ENCODE data around the gene ALDH8A1. TPM values are rescaled to one million over a fixed set of nuclear protein-coding genes. Genes with fewer than 3 reads are reported as not detected.

ALDH8A1 gene
- total and polyA plus RNA-seq, 7 experiments from 2014 or later, result 0.20 to 4.3 (median 2.3) TPM; not detected in 1

- POLR2A ChIA-PET, result no interaction called here
- no peak overlapping the region for H3K27ac Mint-ChIP-seq
These were observed 24.5 kb upstream of the ALDH8A1 start for GRCh38 chr6:134974370-134974769.

GRCh38 chr6:134967711-134968110 is 17.8 kb upstream of the ALDH8A1 start:
- H3K27me3 Mint-ChIP-seq, result no peaks in the 10 kb centered on the region
- POLR2A ChIA-PET, result interaction anchor here (0.6 kb wide), 1 partner anchor 201 kb away, joined by 3 read pairs; no protein-coding TSS in a partner anchor
- H3K36me3 ChIP-seq (ENCODE audit: control insufficient read depth in 2 of 3, insufficient read depth in 3 of 3, low read length in 3 of 3), result peaks cover 0 to 34% (median 6%) of the 10 kb centered on the region in 3 experiments
- peaks cover 0 to 8% (median 0%) of the 10 kb centered on the region in 7 donors for H3K4me1 Mint-ChIP-seq
- CTCF ChIA-PET, result no interaction called here
- DNase-seq (no peak), ATAC-seq (no peak)
- H3K27ac Mint-ChIP-seq, result peak overlapping the region in 1 of 9 donors; percentile 41
- intact Hi-C loops (cut with micrococcal nuclease), result no loop called here
- H3K4me1 ChIP-seq (ENCODE audit: control insufficient read depth in 2 of 2, insufficient read depth in 2 of 2, low read length in 2 of 2), result no peaks in the 10 kb centered on the region
- no peak overlapping the region for H3K4me3 Mint-ChIP-seq
- no peak overlapping the region for H3K4me3 ChIP-seq (ENCODE audit: low read length)
- H3K9me3 Mint-ChIP-seq, result peaks cover 0 to 2% (median 0%) of the 10 kb centered on the region in 11 donors
- peaks cover 8 to 60% (median 42%) of the 10 kb centered on the region in 5 donors for H3K36me3 Mint-ChIP-seq
- no peak overlapping the region for H3K27ac ChIP-seq (ENCODE audit: low read depth, low read length)
- H3K9me3 ChIP-seq (ENCODE audit: control insufficient read depth in 2 of 3, low read length in 3 of 3), result no peaks in the 10 kb centered on the region
- H3K27me3 ChIP-seq (ENCODE audit: control insufficient read depth in 2 of 2, insufficient read depth in 2 of 2, low read length in 2 of 2), result no peaks in the 10 kb centered on the region

More at GRCh38 chr6:134974370-134974769, 24.5 kb upstream of the ALDH8A1 start:
- Histone ChIP-seq H3K27me3 (ENCODE audit: control insufficient read depth in 2 of 2, insufficient read depth in 2 of 2, low read length in 2 of 2) (no peaks in the 10 kb centered on the region), H3K4me3 (ENCODE audit: low read length) (no peak overlapping the region), H3K9me3 (ENCODE audit: control insufficient read depth in 2 of 3, low read length in 3 of 3) (no peaks in the 10 kb centered on the region), H3K27ac (ENCODE audit: low read depth, low read length) (no peak overlapping the region), H3K36me3 (ENCODE audit: control insufficient read depth in 2 of 3, insufficient read depth in 3 of 3, low read length in 3 of 3) (peaks cover 0 to 21% (median 4%) of the 10 kb centered on the region in 3 experiments), H3K4me1 (ENCODE audit: control insufficient read depth in 2 of 2, insufficient read depth in 2 of 2, low read length in 2 of 2) (no peaks in the 10 kb centered on the region)
- CTCF ChIA-PET, result interaction anchor here (0.5 to 0.7 kb wide), 2 partner anchors 14 to 984 kb away, joined by 3 to 5 read pairs; no protein-coding TSS in a partner anchor
- peaks cover 2 to 24% (median 20%) of the 10 kb centered on the region in 7 donors for H3K4me1 Mint-ChIP-seq
- intact Hi-C loops (cut with micrococcal nuclease), result no loop called here
- DNase-seq (no peak), ATAC-seq (no peak)
- H3K27me3 Mint-ChIP-seq, result no peaks in the 10 kb centered on the region
- H3K4me3 Mint-ChIP-seq, result no peak overlapping the region
- H3K36me3 Mint-ChIP-seq, result peaks cover 33 to 67% (median 62%) of the 10 kb centered on the region in 5 donors
- H3K9me3 Mint-ChIP-seq, result peaks cover 0 to 22% (median 0%) of the 10 kb centered on the region in 11 donors

GRCh38 chr6:134964451-134965203 is 14.7 kb upstream of the ALDH8A1 start:
- peaks cover 0 to 25% (median 6%) of the 10 kb centered on the region in 3 experiments for H3K36me3 ChIP-seq (ENCODE audit: control insufficient read depth in 2 of 3, insufficient read depth in 3 of 3, low read length in 3 of 3)
- no peak overlapping the region for H3K4me3 ChIP-seq (ENCODE audit: low read length)
- CTCF ChIA-PET, result interaction anchor here (0.6 kb wide), 1 partner anchor 485 kb away, joined by 3 read pairs; no protein-coding TSS in a partner anchor
- ATAC-seq (no peak), DNase-seq (no peak)
- H3K4me3 Mint-ChIP-seq, result no peak overlapping the region
- no peaks in the 10 kb centered on the region for H3K27me3 Mint-ChIP-seq
- no peak overlapping the region for H3K27ac ChIP-seq (ENCODE audit: low read depth, low read length)
- H3K4me1 ChIP-seq (ENCODE audit: control insufficient read depth in 2 of 2, insufficient read depth in 2 of 2, low read length in 2 of 2), result no peaks in the 10 kb centered on the region
- H3K9me3 ChIP-seq (ENCODE audit: control insufficient read depth in 2 of 3, low read length in 3 of 3), result no peaks in the 10 kb centered on the region
- POLR2A ChIA-PET, result interaction anchor here (0.6 kb wide), 1 partner anchor 12 kb away, joined by 3 read pairs; no protein-coding TSS in a partner anchor
- H3K9me3 Mint-ChIP-seq, result peaks cover 2 to 24% (median 10%) of the 10 kb centered on the region in 11 donors
- intact Hi-C loops (cut with micrococcal nuclease), result no loop called here
- peaks cover 0 to 11% (median 0%) of the 10 kb centered on the region in 7 donors for H3K4me1 Mint-ChIP-seq
- peaks cover 17 to 82% (median 61%) of the 10 kb centered on the region in 5 donors for H3K36me3 Mint-ChIP-seq
- H3K27me3 ChIP-seq (ENCODE audit: control insufficient read depth in 2 of 2, insufficient read depth in 2 of 2, low read length in 2 of 2), result no peaks in the 10 kb centered on the region
- peak overlapping the region in 1 of 9 donors; percentile 56 for H3K27ac Mint-ChIP-seq

- H3K9me3 Mint-ChIP-seq, result peaks cover 2 to 29% (median 10%) of the 10 kb centered on the region in 11 donors
- H3K4me1 ChIP-seq (ENCODE audit: control insufficient read depth in 2 of 2, insufficient read depth in 2 of 2, low read length in 2 of 2), result no peaks in the 10 kb centered on the region
- H3K27me3 ChIP-seq (ENCODE audit: control insufficient read depth in 2 of 2, insufficient read depth in 2 of 2, low read length in 2 of 2), result no peaks in the 10 kb centered on the region
- H3K36me3 Mint-ChIP-seq, result peaks cover 21 to 76% (median 64%) of the 10 kb centered on the region in 5 donors
- peaks cover 0 to 25% (median 6%) of the 10 kb centered on the region in 3 experiments for H3K36me3 ChIP-seq (ENCODE audit: control insufficient read depth in 2 of 3, insufficient read depth in 3 of 3, low read length in 3 of 3)
- H3K4me1 Mint-ChIP-seq, result peaks cover 0 to 8% (median 0%) of the 10 kb centered on the region in 7 donors
- no peaks in the 10 kb centered on the region for H3K9me3 ChIP-seq (ENCODE audit: control insufficient read depth in 2 of 3, low read length in 3 of 3)
- intact Hi-C loops (cut with micrococcal nuclease), result no loop called here
- no peak overlapping the region for H3K4me3 Mint-ChIP-seq
- CTCF ChIA-PET, result no interaction called here
- no peaks in the 10 kb centered on the region for H3K27me3 Mint-ChIP-seq
- POLR2A ChIA-PET, result no interaction called here
- H3K4me3 ChIP-seq (ENCODE audit: low read length), result no peak overlapping the region
- DNase-seq (no peak), ATAC-seq (no peak)
- H3K27ac ChIP-seq (ENCODE audit: low read depth, low read length), result no peak overlapping the region
- peak overlapping the region in 1 of 9 donors; percentile 74 for H3K27ac Mint-ChIP-seq
These were observed 12.5 kb upstream of the ALDH8A1 start for GRCh38 chr6:134962421-134962820.

- Mint-ChIP-seq H3K27me3 (no peaks in the 10 kb centered on the region), H3K36me3 (peaks cover 21 to 67% (median 58%) of the 10 kb centered on the region in 5 donors), H3K4me3 (no peak overlapping the region), H3K9me3 (peaks cover 2 to 29% (median 8%) of the 10 kb centered on the region in 11 donors), H3K27ac (peak overlapping the region in 2 of 9 donors; percentile 7 to 14), H3K4me1 (peaks cover 0 to 11% (median 0%) of the 10 kb centered on the region in 7 donors)
- H3K4me3 ChIP-seq (ENCODE audit: low read length), result no peak overlapping the region
- no peak for DNase-seq
- no peaks in the 10 kb centered on the region for H3K4me1 ChIP-seq (ENCODE audit: control insufficient read depth in 2 of 2, insufficient read depth in 2 of 2, low read length in 2 of 2)
- ATAC-seq, result peak; percentile 52
- intact Hi-C loops (cut with micrococcal nuclease), result no loop called here
- no peaks in the 10 kb centered on the region for H3K27me3 ChIP-seq (ENCODE audit: control insufficient read depth in 2 of 2, insufficient read depth in 2 of 2, low read length in 2 of 2)
- ChIA-PET POLR2A (interaction anchor here (0.7 kb wide), 1 partner anchor 133 kb away, joined by 3 read pairs; no protein-coding TSS in a partner anchor), CTCF (no interaction called here)
- peaks cover 0 to 25% (median 4%) of the 10 kb centered on the region in 3 experiments for H3K36me3 ChIP-seq (ENCODE audit: control insufficient read depth in 2 of 3, insufficient read depth in 3 of 3, low read length in 3 of 3)
- no peaks in the 10 kb centered on the region for H3K9me3 ChIP-seq (ENCODE audit: control insufficient read depth in 2 of 3, low read length in 3 of 3)
- no peak overlapping the region for H3K27ac ChIP-seq (ENCODE audit: low read depth, low read length)
These were observed 11.5 kb upstream of the ALDH8A1 start for GRCh38 chr6:134961366-134961765.

- intact Hi-C loops (cut with micrococcal nuclease), result no loop called here
- H3K27ac Mint-ChIP-seq, result no peak overlapping the region
- POLR2A ChIA-PET, result no interaction called here
These were observed 9.7 kb upstream of the ALDH8A1 start for GRCh38 chr6:134959603-134960002.

More at GRCh38 chr6:134959603-134960002, 9.7 kb upstream of the ALDH8A1 start:
- no peak overlapping the region for H3K27ac ChIP-seq (ENCODE audit: low read depth, low read length)
- no peaks in the 10 kb centered on the region for H3K27me3 Mint-ChIP-seq
- no peak for ATAC-seq
- peaks cover 16 to 57% (median 52%) of the 10 kb centered on the region in 5 donors for H3K36me3 Mint-ChIP-seq
- no peaks in the 10 kb centered on the region for H3K9me3 ChIP-seq (ENCODE audit: control insufficient read depth in 2 of 3, low read length in 3 of 3)
- CTCF ChIA-PET, result no interaction called here
- H3K4me1 ChIP-seq (ENCODE audit: control insufficient read depth in 2 of 2, insufficient read depth in 2 of 2, low read length in 2 of 2), result no peaks in the 10 kb centered on the region
- H3K9me3 Mint-ChIP-seq, result peaks cover 2 to 29% (median 8%) of the 10 kb centered on the region in 11 donors
- H3K27me3 ChIP-seq (ENCODE audit: control insufficient read depth in 2 of 2, insufficient read depth in 2 of 2, low read length in 2 of 2), result no peaks in the 10 kb centered on the region
- H3K36me3 ChIP-seq (ENCODE audit: control insufficient read depth in 2 of 3, insufficient read depth in 3 of 3, low read length in 3 of 3), result peaks cover 0 to 13% (median 0%) of the 10 kb centered on the region in 3 experiments
- H3K4me1 Mint-ChIP-seq, result peaks cover 0 to 11% (median 0%) of the 10 kb centered on the region in 7 donors
- DNase-seq, result no peak
- no peak overlapping the region for H3K4me3 Mint-ChIP-seq
- H3K4me3 ChIP-seq (ENCODE audit: low read length), result no peak overlapping the region
